A673 (cell line): ENCODE results near the gene UGT2A1. TPM values are rescaled to one million over a fixed set of nuclear protein-coding genes. Genes with fewer than 3 reads are reported as not detected.

Experiments used
- BruUV-seq: library from RNA; stranded (reverse); fragments of 400-500 nt; replicated peaks from 2 replicates; lab custom pipeline; 2021; lab: Mats Ljungman, UMichigan
- CTCF ChIA-PET: fragments of 300-600 bp; sonication (Branson Sonifier 250); formaldehyde crosslinking; loops from one replicate; lab custom pipeline; 2022; ENCODE audit warnings: antibody characterized with exemption; lab: Charles Lee
- POLR2A ChIA-PET: fragments of 300-600 bp; sonication (Branson Sonifier 250); formaldehyde crosslinking; loops from one replicate; lab custom pipeline; 2022; ENCODE audit warnings: antibody characterized with exemption; ENCODE audit not compliant: low non-redundant PET; lab: Charles Lee
- DNase-seq: peaks from one replicate; pipeline ENCODE4 v3.0.0-alpha.2; 2015; ENCODE audit warnings: low spot score
- H3K27ac ChIP-seq: fragments of 200-600 bp; sonication (generic); 2 replicates; pipeline ENCODE4 v1.5.1; 2016; ENCODE audit warnings: mixed run types, low read depth, mild to moderate bottlenecking, mixed read lengths, antibody characterized with exemption, low read length; ENCODE audit not compliant: poor library complexity, severe bottlenecking
- H3K27me3 ChIP-seq: fragments of 200-600 bp; sonication (generic); replicated peaks from 2 replicates; pipeline ENCODE4 v1.6.1; 2017; ENCODE audit warnings: mixed run types, low read depth, mild to moderate bottlenecking, mixed read lengths, antibody characterized with exemption, low read length; ENCODE audit not compliant: insufficient read depth, poor library complexity
- H3K36me3 ChIP-seq: fragments of 200-600 bp; sonication (generic); 2 replicates; pipeline ENCODE4 v1.6.1; 2016; ENCODE audit warnings: mixed run types, mild to moderate bottlenecking, mixed read lengths, antibody characterized with exemption, low read length; ENCODE audit not compliant: insufficient read depth, poor library complexity, severe bottlenecking
- H3K4me1 ChIP-seq: fragments of 200-600 bp; sonication (generic); 2 replicates; pipeline ENCODE4 v1.6.1; 2017; ENCODE audit warnings: mixed run types, mild to moderate bottlenecking, mixed read lengths, antibody characterized with exemption, low read length; ENCODE audit not compliant: insufficient read depth, poor library complexity, severe bottlenecking
- H3K4me3 ChIP-seq: fragments of 200-600 bp; sonication (generic); 2 replicates; pipeline ENCODE4 v1.5.1; 2016; ENCODE audit warnings: low read depth, mixed run types, mild to moderate bottlenecking, mixed read lengths, low read length; ENCODE audit not compliant: poor library complexity, severe bottlenecking
- H3K9me3 ChIP-seq: fragments of 200-600 bp; sonication (generic); 2 replicates; pipeline ENCODE4 v1.6.1; 2016; ENCODE audit warnings: mixed run types, low read depth, mild to moderate bottlenecking, mixed read lengths, antibody characterized with exemption, low read length; ENCODE audit not compliant: poor library complexity, severe bottlenecking
- EZH2 ChIP-seq: fragments of 200-600 bp; sonication (generic); IDR thresholded peaks from 2 replicates; pipeline ENCODE4 v1.6.1; 2017; ENCODE audit warnings: borderline replicate concordance, low read depth, mild to moderate bottlenecking, mixed read lengths, antibody characterized with exemption, low read length; ENCODE audit not compliant: poor library complexity, severe bottlenecking
- intact Hi-C: fragments of 100-400 bp; cut with micrococcal nuclease; formaldehyde crosslinking; loops from one replicate; pipeline ENCODE4 v1.10.0; 2022; ENCODE audit not compliant: unreplicated experiment
- total RNA-seq: library from RNA; stranded (reverse); gene quantifications from 2 replicates; pipeline ENCODE4 v1.2.3, GENCODE V29; 2021
- TF ChIP-seq, protein P1 (sequence below): fragments of 300-800, 200-600 bp; sonication (generic); conservative IDR thresholded peaks from 2 replicates; pipeline ENCODE4 v1.5.1; 2017; ENCODE audit warnings: low read depth, mild to moderate bottlenecking, antibody characterized with exemption, low read length, moderate library complexity, mixed read lengths

The UGT2A1 gene
- total RNA-seq, 1 experiment from 2014 or later: not detected

- H3K27ac ChIP-seq: no peak overlapping the region
- H3K9me3 ChIP-seq: no peaks in the 10 kb centered on the region
- no peak for DNase-seq
- CTCF ChIA-PET: no interaction called here
- no TSS peak for BruUV-seq
- H3K4me1 ChIP-seq: no peaks in the 10 kb centered on the region
- TF ChIP-seq, protein P1, sequence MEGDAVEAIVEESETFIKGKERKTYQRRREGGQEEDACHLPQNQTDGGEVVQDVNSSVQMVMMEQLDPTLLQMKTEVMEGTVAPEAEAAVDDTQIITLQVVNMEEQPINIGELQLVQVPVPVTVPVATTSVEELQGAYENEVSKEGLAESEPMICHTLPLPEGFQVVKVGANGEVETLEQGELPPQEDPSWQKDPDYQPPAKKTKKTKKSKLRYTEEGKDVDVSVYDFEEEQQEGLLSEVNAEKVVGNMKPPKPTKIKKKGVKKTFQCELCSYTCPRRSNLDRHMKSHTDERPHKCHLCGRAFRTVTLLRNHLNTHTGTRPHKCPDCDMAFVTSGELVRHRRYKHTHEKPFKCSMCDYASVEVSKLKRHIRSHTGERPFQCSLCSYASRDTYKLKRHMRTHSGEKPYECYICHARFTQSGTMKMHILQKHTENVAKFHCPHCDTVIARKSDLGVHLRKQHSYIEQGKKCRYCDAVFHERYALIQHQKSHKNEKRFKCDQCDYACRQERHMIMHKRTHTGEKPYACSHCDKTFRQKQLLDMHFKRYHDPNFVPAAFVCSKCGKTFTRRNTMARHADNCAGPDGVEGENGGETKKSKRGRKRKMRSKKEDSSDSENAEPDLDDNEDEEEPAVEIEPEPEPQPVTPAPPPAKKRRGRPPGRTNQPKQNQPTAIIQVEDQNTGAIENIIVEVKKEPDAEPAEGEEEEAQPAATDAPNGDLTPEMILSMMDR: no peak
- no peak for TF ChIP-seq EZH2
- intact Hi-C loops: no loop called here
- no peak overlapping the region for H3K4me3 ChIP-seq
- no peaks in the 10 kb centered on the region for H3K36me3 ChIP-seq
- H3K27me3 ChIP-seq: no peaks in the 10 kb centered on the region
- POLR2A ChIA-PET: no interaction called here
Observed at GRCh38 chr4:69568787-69569186, 84.3 kb downstream of the UGT2A1 start.

DNA sequence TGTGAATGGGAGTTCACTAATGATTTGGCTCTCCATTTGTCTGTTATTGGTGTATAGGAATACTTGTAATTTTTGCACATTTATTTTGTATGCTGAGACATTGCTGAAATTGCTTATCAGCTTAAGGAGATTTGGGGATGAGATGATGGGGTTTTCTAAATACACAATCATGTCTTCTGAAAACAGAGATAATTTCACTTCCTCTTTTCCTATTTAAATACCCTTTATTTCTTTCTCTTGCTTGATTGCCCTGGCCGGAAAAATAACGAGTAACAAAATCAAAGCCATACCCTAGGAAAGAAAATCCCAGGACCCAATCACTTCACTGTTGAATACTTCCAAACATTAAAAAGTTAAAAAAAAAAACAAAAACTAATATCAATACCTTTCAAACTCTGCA, 89.6 kb downstream of the UGT2A1 start:
- intact Hi-C loops: no loop called here
- BruUV-seq: no TSS peak

DNA sequence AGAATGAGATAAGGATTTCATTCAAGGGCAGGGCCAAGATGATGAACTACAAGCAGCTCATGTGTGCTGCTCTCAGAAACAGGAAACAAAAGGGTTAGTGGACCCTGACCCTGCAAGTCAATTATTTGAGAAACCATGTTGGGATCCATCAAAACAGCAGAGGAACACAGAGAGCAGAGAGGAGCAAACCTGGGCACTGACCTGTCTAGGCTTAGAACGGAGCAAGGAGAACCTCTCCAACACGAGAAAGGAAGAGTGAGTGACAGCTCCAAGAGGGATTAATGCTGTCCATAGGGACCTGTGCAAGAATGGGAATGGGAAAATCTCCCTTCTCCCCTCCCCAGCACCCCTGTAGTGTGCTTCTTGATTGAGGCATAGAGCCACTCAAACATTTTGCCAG, 103.4 kb downstream of the UGT2A1 start:
- ChIA-PET POLR2A (no interaction called here), CTCF (no interaction called here)
- TF ChIP-seq, protein P1: no peak
- TF ChIP-seq EZH2: no peak
- Histone ChIP-seq H3K27ac (no peak overlapping the region), H3K4me1 (no peaks in the 10 kb centered on the region), H3K4me3 (no peak overlapping the region), H3K36me3 (no peaks in the 10 kb centered on the region), H3K27me3 (no peaks in the 10 kb centered on the region), H3K9me3 (no peaks in the 10 kb centered on the region)
- DNase-seq: no peak
- BruUV-seq: no TSS peak
- intact Hi-C loops: no loop called here

More for the DNA sequence above, 89.6 kb downstream of the UGT2A1 start:
- Histone ChIP-seq H3K4me3 (no peak overlapping the region), H3K4me1 (no peaks in the 10 kb centered on the region), H3K36me3 (no peaks in the 10 kb centered on the region), H3K9me3 (no peaks in the 10 kb centered on the region), H3K27me3 (no peaks in the 10 kb centered on the region), H3K27ac (no peak overlapping the region)
- DNase-seq: no peak
- POLR2A ChIA-PET: no interaction called here
- CTCF ChIA-PET: no interaction called here
- TF ChIP-seq, protein P1: no peak
- no peak for TF ChIP-seq EZH2
